Fibroblast of pulmonary artery (primary cell): ENCODE results near the gene NKD1.

Experiments used
- DNase-seq: peaks from one replicate; pipeline ENCODE4 v3.0.0-alpha.2; 2010; ENCODE audit warnings: low read depth
- H3K4me3 ChIP-seq: replicated peaks from 2 replicates; pipeline ENCODE4 v1.5.1; 2011; ENCODE audit warnings: low read depth, mild to moderate bottlenecking, control low read depth, low read length, moderate library complexity
- TF ChIP-seq, protein P1 (sequence below): IDR thresholded peaks from 2 replicates; pipeline ENCODE4 v1.5.1; 2011; ENCODE audit warnings: mild to moderate bottlenecking, control low read depth, low read length, inconsistent platforms; ENCODE audit errors: missing control alignments

NKD1 gene

DNA sequence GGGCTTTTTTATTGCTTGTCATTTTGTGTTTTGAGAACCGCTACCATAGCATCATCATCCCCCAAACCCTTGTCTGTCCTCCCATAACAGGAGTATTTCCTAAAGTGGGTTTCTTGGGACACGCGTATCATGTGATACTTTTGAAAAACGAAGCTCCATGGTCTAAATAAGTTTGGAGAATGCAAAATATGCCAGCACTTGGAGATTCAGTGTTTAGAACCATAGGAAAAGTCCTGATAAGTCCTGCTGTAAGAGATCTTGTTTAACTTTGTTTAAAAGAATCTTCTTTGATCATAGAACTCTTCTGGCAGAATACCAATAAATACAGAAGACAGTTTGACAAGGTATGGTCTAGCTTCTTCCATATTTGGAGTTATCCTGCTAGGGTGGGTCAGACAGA is 59.3 kb downstream of the NKD1 start:
- TF ChIP-seq, protein P1, sequence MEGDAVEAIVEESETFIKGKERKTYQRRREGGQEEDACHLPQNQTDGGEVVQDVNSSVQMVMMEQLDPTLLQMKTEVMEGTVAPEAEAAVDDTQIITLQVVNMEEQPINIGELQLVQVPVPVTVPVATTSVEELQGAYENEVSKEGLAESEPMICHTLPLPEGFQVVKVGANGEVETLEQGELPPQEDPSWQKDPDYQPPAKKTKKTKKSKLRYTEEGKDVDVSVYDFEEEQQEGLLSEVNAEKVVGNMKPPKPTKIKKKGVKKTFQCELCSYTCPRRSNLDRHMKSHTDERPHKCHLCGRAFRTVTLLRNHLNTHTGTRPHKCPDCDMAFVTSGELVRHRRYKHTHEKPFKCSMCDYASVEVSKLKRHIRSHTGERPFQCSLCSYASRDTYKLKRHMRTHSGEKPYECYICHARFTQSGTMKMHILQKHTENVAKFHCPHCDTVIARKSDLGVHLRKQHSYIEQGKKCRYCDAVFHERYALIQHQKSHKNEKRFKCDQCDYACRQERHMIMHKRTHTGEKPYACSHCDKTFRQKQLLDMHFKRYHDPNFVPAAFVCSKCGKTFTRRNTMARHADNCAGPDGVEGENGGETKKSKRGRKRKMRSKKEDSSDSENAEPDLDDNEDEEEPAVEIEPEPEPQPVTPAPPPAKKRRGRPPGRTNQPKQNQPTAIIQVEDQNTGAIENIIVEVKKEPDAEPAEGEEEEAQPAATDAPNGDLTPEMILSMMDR = no peak
- DNase-seq = no peak
- H3K4me3 ChIP-seq = no peak overlapping the region

DNA sequence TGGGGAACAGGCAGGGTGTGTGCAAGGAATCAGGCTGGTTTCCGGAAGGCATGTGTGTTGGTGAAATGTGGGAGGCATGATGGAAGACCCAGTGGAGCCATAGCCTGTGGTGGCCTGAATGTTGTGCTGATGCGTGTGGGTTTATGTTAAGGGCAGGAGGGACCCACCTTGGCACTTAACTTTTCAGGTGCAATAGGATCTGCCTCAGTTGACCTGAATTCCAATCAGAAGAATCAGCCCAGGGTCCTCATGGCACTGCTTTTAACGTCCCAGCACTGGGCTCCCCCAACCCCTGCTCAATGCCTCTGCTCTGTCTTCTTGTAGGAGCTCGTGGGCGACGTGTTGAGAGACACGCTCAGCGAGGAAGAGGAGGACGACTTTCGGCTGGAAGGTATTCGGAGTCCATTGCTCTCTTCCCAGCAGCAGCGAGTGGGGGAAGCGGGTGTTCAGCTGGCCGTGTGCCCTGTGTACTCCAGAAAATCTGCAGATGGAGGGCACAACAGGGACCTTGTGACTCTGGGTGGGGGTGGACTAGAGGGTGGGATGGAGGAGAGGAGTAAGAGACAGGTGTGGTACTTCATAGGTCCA is 59.9 kb downstream of the NKD1 start:
- TF ChIP-seq, protein P1 = no peak
- H3K4me3 ChIP-seq = no peak overlapping the region
- no peak for DNase-seq

DNA sequence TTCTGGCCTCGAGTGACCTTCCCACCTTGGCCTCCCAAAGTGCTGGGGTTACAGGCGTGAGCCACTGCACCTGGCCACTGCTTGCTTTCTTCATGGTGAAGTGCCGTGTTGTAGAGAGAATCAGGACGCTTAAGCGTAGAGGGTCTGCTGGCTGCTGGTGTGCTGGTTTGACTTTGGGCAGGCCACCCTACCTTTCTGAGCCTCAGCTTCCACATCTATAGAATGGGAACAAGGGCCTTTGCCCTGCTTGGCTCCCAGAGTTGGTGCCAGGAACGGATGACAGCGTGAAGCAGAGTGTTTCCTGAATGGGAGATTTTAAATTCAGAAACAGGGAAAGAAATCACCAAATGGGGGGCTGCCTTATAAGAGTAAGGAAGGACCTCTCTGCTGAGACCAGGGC is 60.9 kb downstream of the NKD1 start:
- TF ChIP-seq, protein P1 = no peak
- no peak overlapping the region for H3K4me3 ChIP-seq
- DNase-seq = no peak

DNA sequence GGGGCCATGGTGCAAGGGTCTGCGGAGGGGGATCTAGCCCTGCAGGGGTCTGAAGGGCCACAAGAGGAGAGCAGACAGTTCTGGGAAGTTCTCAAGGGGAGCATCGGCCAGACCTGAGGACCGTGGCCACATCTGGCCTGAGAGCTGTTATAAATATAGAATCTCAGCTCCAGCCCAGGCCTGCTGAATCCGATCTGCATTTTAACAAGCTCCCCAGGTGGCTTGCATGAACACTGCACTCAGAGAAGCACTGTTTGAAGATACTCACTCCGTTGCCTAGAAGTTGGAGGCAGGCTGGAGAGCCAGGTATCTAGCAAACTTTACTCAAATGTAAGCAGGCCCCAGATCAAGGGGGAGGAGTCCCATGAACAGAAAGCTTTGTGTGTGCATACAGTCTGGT is 61.3 kb downstream of the NKD1 start:
- H3K4me3 ChIP-seq = no peak overlapping the region
- no peak for DNase-seq

DNA sequence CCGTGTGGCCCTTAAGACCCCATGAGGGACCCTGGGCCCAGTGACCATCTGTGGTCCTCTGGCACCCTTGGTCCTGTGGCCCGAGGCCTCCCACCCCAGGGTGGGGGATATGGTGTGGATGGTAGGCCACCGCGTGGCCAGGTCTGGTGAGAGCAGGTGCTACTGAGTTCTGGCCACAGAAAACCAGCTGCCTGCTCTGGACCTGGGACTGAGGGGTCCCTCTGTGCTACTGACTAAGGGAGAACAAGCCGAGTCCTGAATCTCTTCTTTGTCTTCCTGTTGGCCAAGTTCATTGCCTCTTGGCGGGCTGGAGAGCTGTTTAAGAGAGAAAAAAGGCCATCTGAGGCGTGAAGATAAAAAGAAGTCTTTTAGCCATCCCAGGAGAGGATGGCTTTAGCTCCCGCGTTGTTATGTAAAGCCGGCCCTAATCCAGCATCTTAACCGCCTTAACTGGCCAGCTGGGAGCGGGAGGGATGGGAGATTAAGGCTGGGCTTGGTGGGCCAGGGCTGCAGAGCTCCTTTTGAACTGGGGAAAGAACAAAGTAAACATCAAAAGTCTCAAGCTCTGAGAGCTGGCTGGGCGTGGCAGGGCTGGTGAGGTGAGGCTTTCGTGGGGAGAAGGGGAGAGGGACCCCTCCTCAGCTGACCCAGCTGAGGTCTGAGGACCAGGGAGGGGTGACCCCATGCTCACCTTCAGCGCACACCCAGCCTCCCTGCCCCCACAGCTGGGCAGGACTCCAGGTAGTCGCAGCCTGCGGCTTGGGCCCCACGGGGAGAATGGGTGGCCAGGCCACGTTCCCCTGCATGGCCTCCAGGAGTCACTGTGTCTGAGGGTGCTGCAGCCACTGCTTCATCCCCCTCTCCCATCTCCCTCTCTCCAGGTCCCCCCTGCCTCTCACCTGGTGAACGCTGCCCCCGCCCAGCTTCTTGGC is 62.4 kb downstream of the NKD1 start:
- no peak overlapping the region for H3K4me3 ChIP-seq
- TF ChIP-seq, protein P1 = no peak
- DNase-seq = no peak

More for the DNA sequence above, 61.3 kb downstream of the NKD1 start:
- TF ChIP-seq, protein P1 = no peak

DNA sequence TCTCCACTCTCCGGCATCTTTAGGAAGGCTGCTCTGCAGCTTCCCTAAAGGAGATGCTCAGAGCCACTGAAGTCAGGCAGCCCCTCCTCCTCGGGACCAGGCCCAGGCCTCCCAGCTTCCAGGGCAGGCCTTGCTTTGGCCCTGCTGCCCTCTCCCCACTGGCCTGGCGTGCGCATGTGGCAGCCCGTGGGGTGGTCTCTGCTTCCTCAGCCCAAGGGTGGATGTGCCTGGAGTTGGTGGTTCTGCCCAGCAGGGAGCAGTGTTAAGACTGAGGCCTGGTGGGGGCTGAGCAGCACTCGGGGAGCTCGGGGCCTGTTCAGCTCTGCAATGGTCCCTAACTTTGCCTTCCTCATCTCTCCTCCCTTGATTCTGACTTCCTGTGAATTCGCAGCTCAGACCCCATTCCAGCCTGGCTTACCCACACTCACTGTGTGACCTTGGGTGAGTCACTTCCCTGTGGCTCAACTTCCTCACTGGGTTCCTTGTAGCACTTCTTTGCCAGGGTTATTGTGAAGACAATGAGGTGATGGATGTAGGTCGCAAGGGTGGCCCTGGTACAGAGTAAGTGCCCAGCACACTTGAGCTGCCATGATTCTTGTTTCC is 63.2 kb downstream of the NKD1 start:
- DNase-seq = peak; percentile 56
- no peak overlapping the region for H3K4me3 ChIP-seq
- TF ChIP-seq, protein P1 = peak; percentile 16
